NCI-H526 (cell line): Measurements from ENCODE around the gene LMNA.
"Not testable (repeated sequence)": the region's sequence is repeated elsewhere in the genome, so short reads cannot be mapped to it uniquely, and the experiment has no call there.

ENCODE experiments used
- DNase-seq, 2 experiments: peaks; one replicate each; lab custom pipeline; 2025; lab: John Stamatoyannopoulos, UW

The LMNA gene

DNA sequence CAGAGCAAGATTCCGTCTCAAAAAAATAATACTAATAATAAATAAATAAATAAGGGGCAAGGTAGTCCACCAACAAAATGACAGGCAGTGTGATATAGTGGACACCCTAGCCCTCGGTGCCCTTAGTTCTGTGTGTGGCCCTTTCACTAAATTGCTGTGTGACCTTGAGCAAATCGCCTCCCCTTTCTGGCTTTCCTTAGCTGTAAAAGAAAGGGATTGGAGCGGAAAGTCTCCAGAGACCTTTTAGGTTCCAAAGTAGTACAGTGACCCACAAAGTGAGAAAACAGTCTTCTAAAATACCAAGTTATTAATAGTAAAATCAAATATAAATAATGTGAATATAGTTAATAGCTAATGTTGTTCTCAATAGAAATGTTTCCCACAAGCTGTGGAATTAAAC is 7.6 kb downstream of the LMNA start:
- DNase-seq = no peak

DNA sequence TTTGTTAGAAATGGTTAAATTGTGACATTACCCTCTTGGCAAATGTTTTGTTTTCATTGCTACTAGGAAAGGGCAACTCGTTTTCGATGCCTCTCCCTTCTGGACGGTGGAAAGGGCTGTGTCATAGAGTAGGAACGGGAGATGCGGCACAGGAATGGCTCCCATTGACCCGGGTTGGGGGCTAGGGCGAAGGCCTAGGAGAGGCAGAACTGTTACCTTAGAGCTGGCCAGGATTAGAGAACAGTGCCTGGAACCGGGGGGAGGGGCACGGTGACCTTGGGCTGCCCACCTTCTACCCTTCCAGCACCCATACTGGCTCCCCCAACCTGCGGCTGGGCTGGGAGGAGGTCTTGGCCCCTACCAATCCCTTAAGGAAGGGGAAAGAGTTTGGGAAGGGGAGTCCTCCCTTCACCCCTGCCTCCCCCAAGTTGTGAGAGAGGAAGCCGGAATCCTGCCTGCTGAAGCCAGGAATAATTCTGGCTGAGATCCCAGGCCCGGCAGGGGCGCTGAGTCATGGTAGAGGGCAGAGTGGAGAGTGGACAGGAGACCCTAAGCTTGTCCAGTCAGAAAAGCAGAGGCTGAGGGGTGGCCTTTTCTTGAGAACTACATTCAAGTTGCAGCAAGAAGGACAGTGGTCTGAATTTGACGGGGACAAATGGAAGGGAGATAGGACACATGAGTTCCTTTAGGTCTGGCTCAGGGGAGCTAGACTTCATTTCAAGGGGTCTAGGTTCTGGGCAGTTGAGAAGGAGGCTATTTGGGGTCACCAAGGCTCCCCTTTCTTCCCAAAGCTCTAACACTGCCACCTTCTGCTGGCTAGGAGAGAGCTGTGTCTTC is 8.2 kb downstream of the LMNA start:
- no peak for DNase-seq

DNA sequence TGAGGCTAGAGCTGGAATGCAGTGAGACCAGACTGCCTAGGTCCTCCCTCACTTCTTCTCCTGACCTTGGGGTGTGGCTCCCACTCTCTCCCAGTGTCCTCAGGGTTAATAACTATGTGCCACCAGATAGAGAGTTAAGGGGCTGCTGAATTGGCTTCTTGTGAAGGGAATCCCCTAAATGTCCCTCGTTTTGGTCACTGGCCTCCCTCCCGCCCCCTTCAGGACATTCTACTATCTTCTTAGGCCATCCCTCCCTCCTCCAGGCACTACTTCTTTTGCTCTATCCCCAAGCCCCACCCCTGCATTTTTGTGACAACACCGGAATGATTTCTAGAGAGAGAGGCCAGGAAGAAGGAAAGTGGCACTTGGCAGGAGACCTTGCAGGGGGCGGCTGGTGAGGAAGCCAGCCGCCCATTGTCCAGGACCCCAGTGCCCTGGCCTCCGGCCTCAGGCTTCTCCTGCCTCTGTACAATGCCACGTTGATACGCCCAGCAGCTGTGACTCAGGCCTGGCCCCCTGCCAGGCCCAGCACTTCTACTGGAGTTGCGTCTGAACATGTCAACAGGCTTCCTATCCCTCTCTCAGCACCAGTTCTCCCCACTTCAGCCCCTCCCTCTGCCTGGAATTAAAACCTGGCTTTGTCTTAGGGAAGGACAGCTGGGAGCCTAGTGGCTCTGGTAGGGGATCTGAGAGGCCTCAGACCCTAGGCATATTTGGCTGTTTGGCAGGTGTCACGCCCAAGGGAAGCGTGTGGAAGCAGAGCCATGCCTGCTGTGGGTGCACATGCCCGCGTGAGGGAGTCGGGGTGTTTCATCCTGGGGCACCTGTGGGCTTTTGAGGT is 9.1 kb downstream of the LMNA start:
- peak; percentile 90 to 94 for DNase-seq

DNA sequence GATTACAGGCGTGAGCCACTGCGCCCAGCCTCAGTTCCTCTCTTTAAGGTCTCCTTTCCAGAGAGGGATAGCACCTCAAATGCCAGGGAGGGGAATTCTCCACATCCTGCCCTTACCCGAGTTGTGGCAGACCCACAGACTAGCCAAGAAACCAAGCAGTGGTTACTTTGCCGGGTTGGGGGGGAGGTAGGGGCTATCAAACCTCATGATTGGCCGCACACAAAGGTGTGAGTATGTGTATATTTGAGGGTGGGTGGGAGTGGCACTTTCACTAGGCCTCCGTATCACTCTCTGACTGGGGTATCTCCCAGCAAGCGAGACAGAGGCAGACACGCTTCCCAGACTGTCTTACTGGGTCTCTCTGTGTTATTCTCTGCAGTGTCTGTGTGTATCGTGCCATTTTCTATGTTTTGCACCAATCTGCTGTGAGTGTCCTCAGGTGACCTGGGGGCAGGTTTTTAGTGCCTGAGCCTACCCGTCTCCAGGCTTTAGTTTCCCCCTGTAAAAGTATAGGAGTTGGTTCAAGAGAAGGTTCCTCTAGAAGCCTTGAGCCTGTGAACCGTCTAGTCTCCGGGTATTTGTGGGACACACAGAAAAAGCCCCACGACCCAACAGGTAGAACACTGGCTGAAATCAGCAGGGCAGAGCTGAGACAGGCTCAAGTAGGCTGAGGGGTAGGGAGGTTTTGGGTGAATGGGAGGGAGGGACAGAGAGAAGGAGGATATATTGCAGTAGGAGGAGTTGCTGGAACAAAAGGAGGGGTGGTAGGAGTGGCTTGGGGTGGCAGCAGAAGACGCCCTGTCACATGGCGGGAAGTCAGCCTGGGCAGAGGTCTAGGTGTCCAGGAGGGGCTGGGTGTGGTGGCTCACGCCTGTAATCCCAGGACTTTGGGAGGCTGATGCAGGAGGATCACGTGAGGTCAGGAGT is 10.3 kb downstream of the LMNA start:
- no peak for DNase-seq

DNA sequence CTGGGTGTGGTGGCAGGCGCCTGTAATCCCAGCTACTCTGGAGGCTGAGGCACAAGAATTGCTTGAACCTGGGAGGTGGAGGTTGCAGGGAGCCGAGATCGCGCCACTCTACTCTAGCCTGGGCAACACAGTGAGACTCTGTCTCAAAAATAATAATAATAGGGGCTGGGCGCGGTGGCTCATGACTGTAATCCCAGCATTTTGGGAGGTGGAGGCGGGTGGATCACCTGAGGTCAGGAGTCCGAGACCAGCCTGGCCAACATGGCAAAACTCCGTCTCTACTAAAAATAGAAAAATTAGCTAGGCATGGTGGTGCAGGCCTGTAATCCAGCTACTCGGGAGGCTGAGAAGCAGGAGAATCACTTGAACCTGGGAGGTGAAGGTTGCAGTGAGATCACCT is 11.0 kb downstream of the LMNA start:
- not testable (repeated sequence) for DNase-seq

DNA sequence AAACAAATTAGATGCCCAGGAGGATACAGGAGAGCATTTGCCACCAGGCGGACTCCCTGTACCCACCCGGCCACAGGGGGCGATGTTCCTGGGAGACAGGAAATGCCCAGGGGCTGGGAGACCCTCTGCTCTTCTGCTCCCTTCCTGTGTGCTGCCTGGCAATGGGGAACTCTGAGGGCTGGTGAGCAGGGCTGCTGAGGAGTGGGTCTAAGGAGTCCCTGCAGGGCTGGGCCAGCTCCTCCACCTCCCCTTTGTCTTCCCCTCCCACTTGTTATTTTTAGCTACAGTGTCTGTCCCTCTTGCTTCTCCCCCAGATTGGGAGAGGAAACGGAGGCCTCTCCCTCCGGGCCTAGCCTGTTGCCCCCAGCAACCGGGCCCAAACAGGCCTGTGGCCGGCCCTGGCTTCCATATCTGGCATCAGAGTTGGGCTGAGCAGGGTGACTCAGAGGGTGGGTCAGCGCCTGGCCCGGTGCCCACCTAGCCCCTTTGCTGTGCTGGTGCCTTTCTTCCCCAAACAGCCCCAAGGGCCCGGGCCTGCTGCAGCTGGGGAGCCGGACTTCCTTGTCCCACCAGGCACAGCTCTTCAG is 11.6 kb downstream of the LMNA start:
- peak in 1 of 2 experiments; percentile 37 for DNase-seq

DNA sequence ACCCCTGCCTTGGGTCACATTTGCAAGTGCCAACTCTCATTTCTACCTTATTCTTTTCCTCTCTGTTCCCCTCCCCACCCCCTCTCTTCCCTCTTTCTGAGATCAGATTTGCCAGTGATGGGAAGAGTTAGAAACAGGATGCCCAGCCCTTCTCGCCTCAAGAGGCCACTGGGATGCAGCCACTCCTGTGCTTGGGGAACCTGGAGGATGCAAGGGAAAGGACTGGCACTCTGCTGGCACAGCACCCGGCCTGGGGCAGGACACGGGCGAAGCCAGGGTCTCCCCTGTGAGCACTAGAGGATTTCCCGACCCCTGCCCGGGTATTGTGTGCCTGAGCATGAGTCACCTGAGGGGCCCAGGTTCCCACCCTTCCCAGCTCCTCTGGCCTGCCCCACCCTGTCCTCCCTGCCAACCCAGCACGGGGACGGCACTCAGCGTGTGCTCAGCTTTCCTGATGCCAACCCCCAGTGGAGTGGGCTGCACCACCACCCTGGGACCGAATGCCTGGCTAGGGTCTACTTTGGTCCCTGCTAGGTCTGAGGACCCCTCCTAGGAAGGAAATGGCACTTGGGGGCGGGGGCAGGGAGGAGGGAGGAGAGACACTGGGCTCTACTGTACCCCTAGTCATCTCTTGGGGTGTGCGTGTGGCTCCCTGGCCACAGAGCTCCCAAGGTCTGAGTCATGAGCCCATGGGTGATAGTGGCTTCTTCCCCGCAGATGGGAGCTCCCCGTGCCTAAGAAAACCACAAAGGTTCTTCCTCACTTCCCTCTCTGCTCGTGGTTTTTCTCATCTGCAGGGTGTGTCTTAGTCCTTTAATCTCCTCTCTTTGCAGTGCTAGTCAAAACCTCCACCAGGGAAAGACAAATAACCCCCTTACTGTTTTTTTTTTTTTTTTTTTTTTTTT is 12.4 kb downstream of the LMNA start:
- no peak for DNase-seq

DNA sequence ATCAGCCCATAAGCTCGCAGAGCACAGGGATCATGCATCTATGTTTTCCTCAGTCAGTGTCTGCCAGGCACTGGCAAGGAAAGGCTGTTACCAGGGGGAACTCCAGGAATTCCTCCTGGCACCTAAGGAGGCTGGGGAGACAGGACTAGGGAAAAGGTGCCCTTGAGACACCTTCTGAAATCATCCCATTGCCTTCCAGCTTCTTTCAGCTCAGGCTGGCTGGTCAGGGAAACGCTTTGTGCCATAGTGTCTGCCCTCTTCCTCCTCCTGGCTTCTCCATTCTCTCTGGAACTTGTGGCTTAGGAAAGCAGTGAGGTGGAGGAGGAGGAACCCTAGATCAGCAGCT is 13.8 kb downstream of the LMNA start:
- no peak for DNase-seq

DNA sequence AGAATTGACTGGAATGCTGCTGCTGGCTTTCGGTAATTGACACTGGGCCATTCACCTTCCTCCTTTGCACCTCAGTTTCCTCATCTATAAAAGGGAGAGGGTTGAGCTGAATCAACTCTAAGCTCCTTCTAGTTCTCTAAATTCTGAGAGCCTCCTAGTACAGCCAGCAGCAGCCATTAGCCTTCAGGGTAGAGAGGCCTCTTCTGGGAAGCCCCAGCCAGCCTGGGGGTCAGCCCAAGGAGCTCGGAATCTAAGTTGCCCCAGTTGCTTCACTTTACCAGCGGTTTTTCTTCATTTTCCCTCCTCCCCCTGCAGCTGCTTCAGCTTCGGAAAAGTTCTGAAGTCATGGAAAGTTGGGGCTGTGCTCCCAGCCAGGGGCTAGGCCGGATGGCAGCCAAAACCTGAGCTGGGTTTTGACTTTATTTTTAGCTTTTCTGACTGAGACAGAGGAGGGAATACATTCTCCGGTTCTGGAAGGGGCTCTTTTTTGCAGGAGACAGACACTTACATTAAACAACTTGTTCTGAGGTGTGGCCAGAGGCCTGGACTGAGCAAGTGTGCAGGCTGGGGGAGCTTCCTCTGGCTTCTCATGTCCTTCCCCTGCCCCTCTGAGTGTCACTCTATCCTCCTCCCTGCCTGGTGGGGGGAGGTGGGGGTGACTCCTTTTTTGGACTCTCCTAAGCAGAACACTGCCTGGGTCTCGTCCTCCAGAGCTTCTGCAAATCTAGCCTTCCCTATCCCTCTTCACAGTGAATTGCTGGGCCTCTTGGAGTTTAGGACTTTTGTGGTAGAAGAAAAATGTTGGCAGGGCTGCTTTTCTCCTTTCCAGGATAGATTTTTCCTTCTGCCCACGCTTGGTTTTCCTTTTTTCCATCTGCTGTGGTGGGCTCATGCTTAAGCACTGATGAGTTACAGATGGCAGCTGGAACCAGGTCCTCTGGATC is 14.4 kb downstream of the LMNA start:
- DNase-seq = no peak

DNA sequence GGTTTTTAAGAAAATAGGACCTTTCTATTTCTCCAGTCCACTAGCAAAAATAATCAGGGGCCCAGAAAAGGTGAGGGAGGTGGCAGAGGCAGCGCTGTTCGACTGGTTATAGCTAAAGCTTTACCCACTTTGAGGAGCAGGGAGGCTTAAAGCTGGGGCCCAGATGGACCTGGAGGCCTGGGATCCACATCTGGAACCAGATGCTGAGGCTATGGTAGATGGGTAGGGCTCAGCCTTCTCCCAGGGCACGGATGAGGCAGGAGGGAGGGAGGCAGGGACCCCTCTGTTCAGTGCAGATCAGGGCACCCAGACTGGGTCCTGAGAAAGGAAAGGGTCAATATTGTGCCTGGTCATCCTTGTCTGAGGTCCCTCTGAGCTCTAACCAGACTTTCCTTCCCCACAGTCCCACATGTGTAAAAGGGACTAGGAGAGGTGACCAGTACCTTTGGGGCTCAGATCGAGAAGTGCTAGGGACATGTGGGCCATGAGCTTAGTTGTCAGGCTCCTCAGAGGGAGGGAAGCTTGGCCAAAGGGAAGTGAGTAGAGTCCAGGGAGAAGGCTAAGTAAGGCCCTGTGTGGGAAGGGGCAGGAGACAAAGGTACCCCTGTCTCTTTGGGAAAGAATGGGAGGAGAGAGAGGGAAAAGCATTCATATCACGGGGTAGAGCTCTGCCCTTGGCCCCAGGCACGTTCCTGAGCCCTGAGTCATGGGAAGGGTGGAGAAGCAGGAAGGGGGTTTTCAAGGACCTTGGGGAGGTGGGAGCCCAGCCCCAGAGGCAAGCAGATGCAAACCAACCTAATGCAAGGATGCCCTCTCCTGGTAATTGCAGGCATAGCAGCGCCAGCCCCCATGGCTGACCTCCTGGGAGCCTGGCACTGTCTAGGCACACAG is 15.4 kb downstream of the LMNA start:
- DNase-seq = peak in 1 of 2 experiments; percentile 84

DNA sequence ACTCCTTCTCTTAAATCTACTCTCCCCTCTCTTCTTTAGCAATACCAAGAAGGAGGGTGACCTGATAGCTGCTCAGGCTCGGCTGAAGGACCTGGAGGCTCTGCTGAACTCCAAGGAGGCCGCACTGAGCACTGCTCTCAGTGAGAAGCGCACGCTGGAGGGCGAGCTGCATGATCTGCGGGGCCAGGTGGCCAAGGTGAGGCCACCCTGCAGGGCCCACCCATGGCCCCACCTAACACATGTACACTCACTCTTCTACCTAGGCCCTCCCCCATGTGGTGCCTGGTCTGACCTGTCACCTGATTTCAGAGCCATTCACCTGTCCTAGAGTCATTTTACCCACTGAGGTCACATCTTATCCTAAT is 16.0 kb downstream of the LMNA start:
- DNase-seq = no peak

DNA sequence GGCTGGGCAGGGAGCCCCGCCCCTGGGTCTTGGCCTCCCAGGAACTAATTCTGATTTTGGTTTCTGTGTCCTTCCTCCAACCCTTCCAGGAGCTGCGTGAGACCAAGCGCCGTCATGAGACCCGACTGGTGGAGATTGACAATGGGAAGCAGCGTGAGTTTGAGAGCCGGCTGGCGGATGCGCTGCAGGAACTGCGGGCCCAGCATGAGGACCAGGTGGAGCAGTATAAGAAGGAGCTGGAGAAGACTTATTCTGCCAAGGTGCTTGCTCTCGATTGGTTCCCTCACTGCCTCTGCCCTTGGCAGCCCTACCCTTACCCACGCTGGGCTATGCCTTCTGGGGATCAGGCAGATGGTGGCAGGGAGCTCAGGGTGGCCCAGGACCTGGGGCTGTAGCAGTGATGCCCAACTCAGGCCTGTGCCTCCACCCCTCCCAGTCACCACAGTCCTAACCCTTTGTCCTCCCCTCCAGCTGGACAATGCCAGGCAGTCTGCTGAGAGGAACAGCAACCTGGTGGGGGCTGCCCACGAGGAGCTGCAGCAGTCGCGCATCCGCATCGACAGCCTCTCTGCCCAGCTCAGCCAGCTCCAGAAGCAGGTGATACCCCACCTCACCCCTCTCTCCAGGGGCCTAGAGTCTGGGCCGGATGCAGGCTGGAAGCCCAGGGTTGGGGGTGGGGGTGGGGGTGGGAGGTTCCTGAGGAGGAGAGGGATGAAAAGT is 20.4 kb downstream of the LMNA start:
- DNase-seq = no peak

DNA sequence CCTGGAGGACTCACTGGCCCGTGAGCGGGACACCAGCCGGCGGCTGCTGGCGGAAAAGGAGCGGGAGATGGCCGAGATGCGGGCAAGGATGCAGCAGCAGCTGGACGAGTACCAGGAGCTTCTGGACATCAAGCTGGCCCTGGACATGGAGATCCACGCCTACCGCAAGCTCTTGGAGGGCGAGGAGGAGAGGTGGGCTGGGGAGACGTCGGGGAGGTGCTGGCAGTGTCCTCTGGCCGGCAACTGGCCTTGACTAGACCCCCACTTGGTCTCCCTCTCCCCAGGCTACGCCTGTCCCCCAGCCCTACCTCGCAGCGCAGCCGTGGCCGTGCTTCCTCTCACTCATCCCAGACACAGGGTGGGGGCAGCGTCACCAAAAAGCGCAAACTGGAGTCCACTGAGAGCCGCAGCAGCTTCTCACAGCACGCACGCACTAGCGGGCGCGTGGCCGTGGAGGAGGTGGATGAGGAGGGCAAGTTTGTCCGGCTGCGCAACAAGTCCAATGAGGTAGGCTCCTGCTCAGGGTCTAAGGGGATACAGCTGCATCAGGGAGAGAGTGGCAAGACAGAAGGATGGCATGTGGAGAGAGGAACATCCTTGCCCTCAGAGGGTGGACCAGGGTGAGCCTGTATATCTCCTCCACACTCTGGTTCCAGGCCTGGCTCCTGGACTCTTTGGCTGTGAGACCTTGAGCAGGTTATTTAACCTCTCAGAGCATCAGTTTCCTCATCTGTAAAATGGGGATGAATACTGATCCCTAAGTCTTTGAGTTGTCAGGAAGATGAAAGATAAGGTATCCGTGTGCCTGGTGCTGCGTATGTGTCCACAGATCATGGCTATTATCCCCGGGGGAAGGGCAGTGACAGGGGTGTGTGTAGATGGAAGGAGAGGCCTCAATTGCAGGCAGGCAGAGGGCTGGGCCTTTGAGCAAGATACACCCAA is 21.7 kb downstream of the LMNA start:
- DNase-seq = no peak

DNA sequence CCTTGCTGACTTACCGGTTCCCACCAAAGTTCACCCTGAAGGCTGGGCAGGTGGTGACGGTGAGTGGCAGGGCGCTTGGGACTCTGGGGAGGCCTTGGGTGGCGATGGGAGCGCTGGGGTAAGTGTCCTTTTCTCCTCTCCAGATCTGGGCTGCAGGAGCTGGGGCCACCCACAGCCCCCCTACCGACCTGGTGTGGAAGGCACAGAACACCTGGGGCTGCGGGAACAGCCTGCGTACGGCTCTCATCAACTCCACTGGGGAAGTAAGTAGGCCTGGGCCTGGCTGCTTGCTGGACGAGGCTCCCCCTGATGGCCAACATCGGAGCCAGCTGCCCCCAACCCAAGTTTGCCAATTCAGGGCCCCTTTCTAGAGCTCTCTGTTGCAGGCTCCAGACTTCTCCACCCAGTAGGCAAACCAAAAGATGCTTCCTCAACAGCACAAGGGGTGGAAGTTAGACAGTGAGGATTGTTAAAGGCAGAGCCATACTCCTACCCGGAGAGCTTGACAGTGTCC is 22.5 kb downstream of the LMNA start:
- peak in 1 of 2 experiments; percentile 43 for DNase-seq

DNA sequence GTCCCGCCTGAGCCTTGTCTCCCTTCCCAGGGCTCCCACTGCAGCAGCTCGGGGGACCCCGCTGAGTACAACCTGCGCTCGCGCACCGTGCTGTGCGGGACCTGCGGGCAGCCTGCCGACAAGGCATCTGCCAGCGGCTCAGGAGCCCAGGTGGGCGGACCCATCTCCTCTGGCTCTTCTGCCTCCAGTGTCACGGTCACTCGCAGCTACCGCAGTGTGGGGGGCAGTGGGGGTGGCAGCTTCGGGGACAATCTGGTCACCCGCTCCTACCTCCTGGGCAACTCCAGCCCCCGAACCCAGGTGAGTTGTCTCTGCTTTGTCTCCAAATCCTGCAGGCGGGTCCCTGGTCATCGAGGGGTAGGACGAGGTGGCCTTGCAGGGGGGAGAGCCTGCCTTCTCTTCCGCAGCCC is 24.0 kb downstream of the LMNA start:
- DNase-seq = no peak

DNA sequence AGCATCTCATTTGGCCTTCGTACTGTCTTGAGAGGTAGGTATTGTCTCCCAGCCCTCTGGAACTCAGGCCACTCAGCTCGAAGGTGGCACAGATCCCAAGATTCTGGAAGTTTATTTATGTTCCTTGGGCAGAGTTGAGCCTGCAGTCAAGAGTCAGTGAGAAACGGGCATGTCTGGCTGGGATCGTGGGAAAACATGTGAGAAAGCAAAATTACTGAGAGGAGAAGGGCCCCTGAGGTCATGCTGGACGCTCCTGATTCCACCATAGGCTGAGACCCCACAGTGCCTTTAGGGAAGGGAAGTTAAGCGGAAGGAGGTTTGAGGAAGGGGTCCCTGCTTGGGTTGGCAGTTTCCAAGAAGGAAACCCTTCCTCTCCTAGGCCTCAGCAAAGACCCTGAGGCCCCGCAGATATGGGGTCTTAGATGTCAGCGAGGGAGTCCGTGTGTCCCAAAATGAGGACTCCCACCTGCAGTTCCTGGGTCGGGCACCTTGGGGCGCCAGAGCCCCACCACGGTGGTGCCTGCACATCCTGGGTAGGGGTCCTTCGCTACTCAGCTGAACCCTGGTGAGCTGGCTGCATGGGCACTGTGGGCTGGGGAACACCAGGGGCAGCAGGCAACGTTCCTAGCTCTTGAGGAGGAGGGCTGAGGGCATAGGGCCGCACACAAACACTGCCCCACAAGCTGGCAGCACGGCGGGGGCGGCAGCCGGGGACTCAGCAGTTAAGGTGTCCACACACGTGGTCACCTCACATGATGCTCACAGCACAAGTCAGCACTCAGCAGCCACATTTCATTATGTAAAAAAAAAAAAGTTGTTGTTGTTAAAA is 26.6 kb downstream of the LMNA start:
- peak in 1 of 2 experiments; percentile 82 for DNase-seq
